NOMO-1 treated with dmso at 0.1 percent for 144 hours (cell line): ENCODE measurements around the gene IFIT2.
A peak's percentile ranks its signal among the peaks of the same experiment; 100 is the strongest.
"Not testable (repeated sequence)": the region's sequence is repeated elsewhere in the genome, so short reads cannot be mapped to it uniquely, and the experiment has no call there.

Experiments
- DNase-seq: peaks from one replicate; lab custom pipeline; 2025; ENCODE audit not compliant: unreplicated experiment; lab: John Stamatoyannopoulos, UW

The IFIT2 gene

GRCh38 chr10:89306434-89307268 is 4.8 kb downstream of the IFIT2 start:
- DNase-seq: no peak

- no peak for DNase-seq
These were observed 5.4 kb downstream of the IFIT2 start for GRCh38 chr10:89307269-89307577.

DNA sequence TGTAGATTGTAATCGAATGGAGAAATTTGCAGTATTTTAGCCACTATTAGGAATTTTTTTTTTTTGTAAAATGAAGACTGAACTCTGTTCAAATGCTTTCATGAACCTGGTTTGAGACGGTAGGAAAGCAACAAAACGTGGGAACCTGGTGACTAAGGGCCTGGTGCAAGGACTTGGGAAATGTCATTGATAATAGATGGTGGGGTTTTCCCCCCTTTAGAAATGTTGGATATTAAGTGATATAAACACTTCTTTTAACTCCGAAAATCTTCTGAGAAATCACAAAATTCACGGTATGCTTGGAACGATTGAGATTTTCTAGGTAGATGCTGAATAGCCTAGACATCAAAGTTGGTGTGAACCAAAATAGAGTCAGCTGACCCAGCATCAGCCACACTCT is 6.4 kb downstream of the IFIT2 start:
- DNase-seq: no peak

DNA sequence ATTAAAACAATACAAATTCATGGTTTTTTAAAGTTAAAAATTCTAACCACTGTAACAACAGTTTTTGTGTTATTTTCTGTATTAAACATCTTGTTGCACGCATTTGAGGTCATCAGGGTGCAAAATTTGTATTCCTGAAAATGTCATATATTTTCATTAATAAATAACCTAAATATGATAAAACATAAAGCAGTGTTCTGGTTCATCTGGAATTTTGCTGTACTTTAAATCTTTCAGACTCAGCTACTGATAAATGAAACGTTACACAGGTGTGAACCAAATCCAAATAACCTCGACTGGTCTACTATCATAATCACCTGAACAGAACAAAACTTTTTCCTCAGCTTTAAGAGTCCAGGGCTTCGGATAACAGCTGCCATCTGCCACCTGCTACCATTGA is 6.9 kb downstream of the IFIT2 start:
- no peak for DNase-seq

DNA sequence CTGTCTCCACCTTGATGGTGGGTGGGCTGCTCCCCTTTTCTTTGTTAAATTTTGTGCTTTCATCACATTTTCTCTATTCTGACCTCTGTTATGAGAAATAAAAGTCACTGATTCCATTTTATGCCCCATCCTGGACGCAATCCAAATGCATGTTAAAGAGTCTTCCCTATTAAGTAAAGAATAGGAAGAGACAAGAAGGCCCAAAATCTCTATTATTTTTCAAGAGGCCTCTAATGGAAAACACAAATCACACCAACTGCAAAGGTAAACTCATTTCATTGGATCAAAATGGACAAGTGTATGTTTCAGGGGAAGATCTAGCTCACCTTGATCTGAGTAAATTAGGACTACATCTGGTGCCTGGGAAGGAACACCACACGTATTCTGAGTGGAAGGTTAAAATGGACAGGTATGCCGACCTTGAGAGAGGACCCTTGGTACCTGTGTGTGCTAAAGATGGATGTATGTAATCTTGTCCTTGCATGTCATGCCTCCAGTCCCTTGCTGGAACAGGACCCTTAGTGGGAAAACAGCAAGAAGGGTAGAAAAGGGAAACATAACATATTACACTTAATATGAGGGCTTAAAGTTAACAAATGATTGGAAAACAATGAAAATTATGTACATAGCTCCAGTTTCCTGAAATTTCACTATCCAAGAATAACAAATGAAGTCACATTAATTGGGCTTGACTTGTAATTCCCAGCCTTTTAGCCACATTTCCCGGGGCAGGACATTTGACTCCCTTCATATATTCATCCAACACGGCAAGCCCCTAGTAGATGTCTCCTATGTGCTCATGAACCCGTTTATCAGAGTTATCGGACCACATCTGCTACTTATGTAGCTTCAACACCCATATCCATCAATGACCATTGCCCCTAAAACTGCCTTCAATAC is 7.6 kb downstream of the IFIT2 start:
- DNase-seq: no peak

- no peak for DNase-seq
These were observed 8.4 kb downstream of the IFIT2 start for GRCh38 chr10:89310056-89310893.

DNA sequence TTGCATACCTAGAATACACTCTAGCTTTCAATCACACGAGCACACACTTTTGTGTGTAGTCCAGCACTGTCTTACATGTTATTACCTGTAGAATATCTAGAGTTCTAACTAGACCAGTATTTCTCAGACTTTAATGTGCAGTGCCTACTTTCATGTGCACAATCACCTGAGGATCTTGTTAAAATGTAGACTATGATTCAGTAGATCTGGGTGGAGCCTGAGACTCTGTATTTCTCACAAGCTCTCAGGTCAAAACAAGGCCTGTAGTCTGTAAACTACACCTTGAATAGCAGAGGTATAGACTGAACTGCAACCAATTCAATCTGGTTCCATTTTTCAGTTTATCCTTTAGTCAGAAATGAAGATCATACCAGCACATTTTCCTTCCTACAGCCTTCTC is 11.1 kb downstream of the IFIT2 start:
- DNase-seq: no peak

DNA sequence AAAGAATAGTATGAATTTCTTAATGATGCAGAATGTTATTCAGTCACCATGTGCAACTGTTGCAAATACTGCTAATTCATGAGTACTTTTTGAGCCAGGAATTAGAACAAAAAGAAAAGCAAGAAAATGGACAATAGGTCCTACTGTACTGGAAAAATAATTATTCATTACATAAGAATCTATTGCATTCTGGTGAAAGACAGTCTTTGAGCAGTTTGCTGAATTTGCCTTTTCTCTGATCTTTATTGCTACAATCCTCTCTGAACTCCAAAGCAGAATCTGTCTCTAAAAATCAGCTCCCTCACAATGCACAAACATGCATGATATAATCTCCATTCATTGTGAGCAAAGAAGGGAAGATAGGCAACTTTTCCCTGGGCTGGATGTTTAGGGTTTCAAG is 12.8 kb downstream of the IFIT2 start:
- no peak for DNase-seq

DNA sequence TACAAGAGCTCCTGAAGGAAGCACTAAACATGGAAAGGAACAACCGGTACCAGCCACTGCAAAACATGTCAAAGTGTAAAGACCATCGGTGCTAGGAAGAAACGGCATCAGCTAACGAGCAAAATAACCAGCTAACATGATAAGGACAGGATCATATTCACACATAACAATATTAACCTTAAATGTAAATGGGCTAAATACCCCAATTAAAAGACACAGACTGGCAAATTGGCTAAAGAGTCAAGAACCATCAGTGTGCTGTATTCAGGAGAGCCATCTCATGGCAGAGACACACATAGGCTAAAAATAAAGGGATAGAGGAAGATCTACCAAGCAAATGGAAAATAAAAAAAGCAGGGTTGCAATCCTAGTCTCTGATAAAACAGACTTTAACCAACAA is 16.2 kb downstream of the IFIT2 start:
- DNase-seq: not testable (repeated sequence)

GRCh38 chr10:89325081-89325480 is 23.2 kb downstream of the IFIT2 start:
- not testable (repeated sequence) for DNase-seq

DNA sequence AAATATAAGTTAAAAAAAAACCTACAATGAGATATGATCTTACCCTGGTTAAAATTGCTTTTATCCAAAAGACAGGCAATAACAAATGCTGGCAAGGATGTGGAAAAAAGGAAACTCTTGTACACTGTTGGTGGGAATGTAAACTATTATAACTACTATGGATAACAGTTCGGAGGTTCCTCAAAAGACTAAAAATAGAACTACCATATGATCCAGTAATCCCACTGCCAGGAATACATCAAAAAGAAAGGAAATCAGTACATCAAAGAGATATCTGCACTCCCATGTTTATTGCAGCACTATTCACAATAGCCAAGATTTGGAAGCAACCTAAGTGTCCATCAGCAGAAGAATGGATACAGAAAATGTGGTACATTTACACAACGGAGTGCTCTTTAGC is 24.0 kb downstream of the IFIT2 start:
- DNase-seq: not testable (repeated sequence)

DNA sequence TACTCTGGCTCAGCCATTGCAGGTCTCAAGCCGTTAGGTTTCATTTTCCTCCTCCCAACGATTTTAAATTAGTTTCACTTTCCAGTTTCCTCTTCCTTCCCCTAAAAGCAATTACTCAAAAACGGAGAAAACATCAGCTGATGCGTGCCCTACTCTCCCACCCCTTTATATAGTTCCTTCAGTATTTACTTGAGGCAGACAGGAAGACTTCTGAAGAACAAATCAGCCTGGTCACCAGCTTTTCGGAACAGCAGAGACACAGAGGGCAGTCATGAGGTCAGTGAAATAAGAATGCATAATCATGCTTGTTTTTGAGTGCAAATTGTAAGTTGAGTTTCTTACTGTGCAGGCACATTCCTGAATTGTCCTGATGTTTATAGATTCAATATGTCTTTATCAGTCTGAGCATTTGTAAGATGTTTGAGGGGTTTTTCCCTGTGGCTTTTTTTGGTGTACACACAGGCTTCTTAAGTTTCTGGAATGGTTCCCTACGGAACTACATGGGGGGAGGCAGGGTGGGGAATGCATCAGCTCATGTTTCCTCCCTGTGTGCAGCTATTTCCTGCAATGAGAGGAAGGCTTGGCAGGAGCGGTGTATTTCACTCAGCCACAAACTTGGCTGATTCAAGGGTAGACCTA is 26.1 kb downstream of the IFIT2 start, which contains the start of gene IFIT3:
Gene IFIT3 (plus strand): TSS at position 195 of the 639 bp plus-strand sequence. CDS start 77 bp downstream, at position 272.
- DNase-seq: peak; percentile 31

- DNase-seq: no peak
These were observed 27.3 kb downstream of the IFIT2 start for GRCh38 chr10:89329151-89329550.

DNA sequence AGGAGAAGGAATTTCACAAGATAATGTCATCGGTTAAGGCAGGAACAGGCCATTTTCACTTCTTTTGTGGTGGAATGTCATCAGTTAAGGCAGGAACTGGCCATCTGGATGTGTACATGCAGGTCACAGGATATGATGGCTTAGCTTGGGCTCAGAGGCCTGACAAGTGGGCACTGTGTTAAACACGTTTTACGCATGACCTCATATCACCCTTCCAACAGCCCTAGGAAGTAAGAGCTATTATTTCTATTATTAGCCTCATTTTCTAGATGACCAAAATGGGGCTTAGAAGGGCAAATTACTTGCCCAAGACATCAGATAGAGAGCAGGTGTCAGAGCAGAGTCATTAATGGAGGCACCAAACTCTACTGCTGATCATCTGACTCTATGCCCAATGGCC is 28.2 kb downstream of the IFIT2 start:
- DNase-seq: not testable (repeated sequence)

GRCh38 chr10:89330537-89331212 is 28.8 kb downstream of the IFIT2 start:
- DNase-seq: no peak

- DNase-seq: not testable (repeated sequence)
These were observed 29.8 kb downstream of the IFIT2 start for GRCh38 chr10:89331487-89332122.

DNA sequence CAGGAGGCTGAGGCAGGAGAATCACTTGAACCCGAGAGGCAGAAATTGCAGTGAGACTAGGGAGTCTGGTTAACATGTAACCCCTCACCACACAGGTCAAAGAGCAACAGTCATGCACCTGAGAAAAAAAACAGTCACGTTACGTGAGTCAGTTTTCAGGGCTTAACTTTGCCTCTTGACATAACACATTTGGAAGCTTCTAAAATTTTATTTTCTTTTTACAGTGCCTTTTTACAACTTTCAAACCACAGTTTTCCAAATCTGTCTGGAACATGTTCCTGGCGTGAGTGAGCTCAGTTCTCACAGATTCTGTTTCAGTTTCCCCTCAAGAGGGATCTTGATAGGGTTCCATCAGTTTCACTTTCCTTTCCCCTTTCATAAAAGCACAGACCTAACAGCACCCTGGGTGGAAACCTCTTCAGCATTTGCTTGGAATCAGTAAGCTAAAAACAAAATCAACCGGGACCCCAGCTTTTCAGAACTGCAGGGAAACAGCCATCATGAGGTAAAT is 30.3 kb downstream of the IFIT2 start:
- peak; percentile 24 for DNase-seq

GRCh38 chr10:89335226-89335625 is 33.4 kb downstream of the IFIT2 start:
- DNase-seq: no peak

DNA sequence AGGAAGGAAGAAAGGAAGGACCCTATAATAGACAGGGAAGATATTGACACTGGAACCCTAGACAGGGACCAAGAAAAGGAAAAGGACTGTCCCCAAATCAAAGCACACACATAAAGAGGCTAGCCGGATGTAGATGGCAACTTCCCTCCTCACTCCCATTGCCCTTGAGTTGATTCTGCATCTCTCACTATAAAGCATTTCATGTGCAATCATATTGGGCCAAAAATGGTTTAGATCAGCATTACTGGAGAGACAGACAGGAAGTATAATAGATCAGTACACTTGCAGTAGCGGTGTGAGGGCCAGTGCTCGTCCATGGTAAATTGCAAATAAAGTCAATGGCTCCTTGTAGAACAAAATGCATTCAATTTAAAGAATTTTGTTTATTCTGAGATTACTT is 34.4 kb downstream of the IFIT2 start:
- DNase-seq: no peak
